HEK293 (cell line): ENCODE data around the gene WARS2.

Experiments used
- CTCF ChIA-PET: fragments of 350-600 bp; formaldehyde crosslinking; extraction: SDS; loops from one replicate; lab custom pipeline; 2021; ENCODE audit warnings: antibody characterized with exemption; lab: Yijun Ruan, JAX
- POLR2A ChIA-PET: fragments of 300-600 bp; formaldehyde crosslinking; extraction: SDS; loops from one replicate; lab custom pipeline; 2020; ENCODE audit warnings: antibody characterized with exemption, inconsistent platforms; lab: Yijun Ruan, JAX
- H3K27ac ChIP-seq: fragments of 200-500 bp; sonication (Bioruptor generic); 2 replicates; pipeline ENCODE4 v1.5.1; 2014; ENCODE audit warnings: low read depth, low read length, control low read depth, inconsistent platforms; ENCODE audit errors: extremely low read depth
- H3K36me3 ChIP-seq, 2 experiments: fragments of 200-500 bp in 1 of 2; sonication (Bioruptor generic) in 1 of 2; 1 replicate in 1 of 2; 2 replicates in 1 of 2; pipeline ENCODE4 v1.5.1; 2014 to 2017; ENCODE audit warnings: inconsistent platforms in 2 of 2, low read length in 2 of 2; ENCODE audit not compliant: control insufficient read depth in 2 of 2, insufficient read depth in 1 of 2
- H3K4me1 ChIP-seq: fragments of 200-500 bp; sonication (Bioruptor generic); 2 replicates; pipeline ENCODE4 v1.5.1; 2014; ENCODE audit warnings: mild to moderate bottlenecking, low read length, inconsistent platforms; ENCODE audit not compliant: control insufficient read depth, insufficient read depth
- H3K4me3 ChIP-seq: 2 replicates; pipeline ENCODE4 v1.5.1; 2011; ENCODE audit warnings: low read depth, mild to moderate bottlenecking, control low read depth, low read length, moderate library complexity
- H3K9me3 ChIP-seq: fragments of 200-500 bp; sonication (Bioruptor generic); 2 replicates; pipeline ENCODE4 v1.5.1; 2014; ENCODE audit warnings: low read depth, low read length, inconsistent platforms; ENCODE audit not compliant: control insufficient read depth, insufficient read depth
- KLF16 ChIP-seq: fragments of 450-650 bp; formaldehyde crosslinking; IDR thresholded peaks from 2 replicates; pipeline ENCODE4 v1.5.1; 2017; ENCODE audit warnings: missing biosample characterization, missing genetic modification characterization
- MYNN ChIP-seq: fragments of 450-650 bp; formaldehyde crosslinking; IDR thresholded peaks from 2 replicates; pipeline ENCODE4 v1.5.1; 2016; ENCODE audit warnings: missing biosample characterization, missing genetic modification characterization, borderline replicate concordance
- OVOL3 ChIP-seq: fragments of 450-650 bp; formaldehyde crosslinking; IDR thresholded peaks from 2 replicates; pipeline ENCODE4 v1.5.1; 2016; ENCODE audit warnings: missing biosample characterization, missing genetic modification characterization
- SETDB1 ChIP-seq: IDR thresholded peaks from one replicate; pipeline ENCODE4 v1.6.1; 2017; ENCODE audit warnings: mild to moderate bottlenecking, low read length, moderate library complexity, mixed read lengths; ENCODE audit not compliant: insufficient read length
- YY1 ChIP-seq: fragments of 450-650 bp; formaldehyde crosslinking; IDR thresholded peaks from 2 replicates; pipeline ENCODE4 v1.5.1; 2018; ENCODE audit warnings: missing biosample characterization, missing genetic modification characterization
- ZBTB17 ChIP-seq: fragments of 450-650 bp; formaldehyde crosslinking; IDR thresholded peaks from 2 replicates; pipeline ENCODE4 v1.5.1; 2016; ENCODE audit warnings: missing biosample characterization, missing genetic modification characterization
- ZBTB7A ChIP-seq: fragments of 450-650 bp; formaldehyde crosslinking; IDR thresholded peaks from 2 replicates; pipeline ENCODE4 v1.5.1; 2016; ENCODE audit warnings: low read depth, missing biosample characterization, missing genetic modification characterization
- ZFP69B ChIP-seq: fragments of 450-650 bp; formaldehyde crosslinking; IDR thresholded peaks from 2 replicates; pipeline ENCODE4 v1.5.1; 2016; ENCODE audit warnings: missing biosample characterization, missing genetic modification characterization
- ZNF148 ChIP-seq: fragments of 450-650 bp; formaldehyde crosslinking; IDR thresholded peaks from 2 replicates; pipeline ENCODE4 v1.5.0; 2017; ENCODE audit warnings: missing biosample characterization, missing genetic modification characterization, borderline replicate concordance
- ZNF16 ChIP-seq: fragments of 450-650 bp; formaldehyde crosslinking; IDR thresholded peaks from 2 replicates; pipeline ENCODE4 v1.5.1; 2016; ENCODE audit warnings: low read depth, missing biosample characterization, missing genetic modification characterization
- ZNF2 ChIP-seq: fragments of 450-650 bp; formaldehyde crosslinking; IDR thresholded peaks from 2 replicates; pipeline ENCODE4 v1.5.1; 2016; ENCODE audit warnings: missing biosample characterization, missing genetic modification characterization
- ZNF211 ChIP-seq: fragments of 450-650 bp; formaldehyde crosslinking; IDR thresholded peaks from 2 replicates; pipeline ENCODE4 v1.5.1; 2016; ENCODE audit warnings: low read depth, missing biosample characterization, missing genetic modification characterization
- ZNF280D ChIP-seq: fragments of 450-650 bp; formaldehyde crosslinking; IDR thresholded peaks from 2 replicates; pipeline ENCODE4 v1.5.1; 2016; ENCODE audit warnings: missing biosample characterization, missing genetic modification characterization
- ZNF302 ChIP-seq: fragments of 450-650 bp; formaldehyde crosslinking; IDR thresholded peaks from 2 replicates; pipeline ENCODE4 v1.5.1; 2016; ENCODE audit warnings: missing biosample characterization, missing genetic modification characterization, low read depth
- ZNF335 ChIP-seq: fragments of 450-650 bp; formaldehyde crosslinking; conservative IDR thresholded peaks from 2 replicates; pipeline ENCODE4 v1.5.1; 2016; ENCODE audit warnings: missing biosample characterization, missing genetic modification characterization
- ZNF350 ChIP-seq: fragments of 450-650 bp; formaldehyde crosslinking; IDR thresholded peaks from 2 replicates; pipeline ENCODE4 v1.5.0; 2017; ENCODE audit warnings: missing biosample characterization, mild to moderate bottlenecking, missing genetic modification characterization
- ZNF394 ChIP-seq: fragments of 450-650 bp; formaldehyde crosslinking; IDR thresholded peaks from 2 replicates; pipeline ENCODE4 v1.5.1; 2016; ENCODE audit warnings: missing biosample characterization, missing genetic modification characterization, mild to moderate bottlenecking, moderate library complexity, borderline replicate concordance
- ZNF521 ChIP-seq: fragments of 450-650 bp; formaldehyde crosslinking; IDR thresholded peaks from 2 replicates; pipeline ENCODE4 v1.5.1; 2017; ENCODE audit warnings: missing biosample characterization, mild to moderate bottlenecking, missing genetic modification characterization
- ZNF529 ChIP-seq: fragments of 450-650 bp; formaldehyde crosslinking; IDR thresholded peaks from 2 replicates; pipeline ENCODE4 v1.5.1; 2017; ENCODE audit warnings: missing genetic modification characterization, missing biosample characterization; ENCODE audit not compliant: insufficient replicate concordance
- ZNF658 ChIP-seq: fragments of 450-650 bp; formaldehyde crosslinking; IDR thresholded peaks from 2 replicates; pipeline ENCODE4; 2016; ENCODE audit warnings: missing biosample characterization, missing genetic modification characterization
- ZNF660 ChIP-seq: fragments of 450-650 bp; IDR thresholded peaks from 2 replicates; pipeline ENCODE4 v1.5.1; 2018; ENCODE audit warnings: missing biosample characterization, mild to moderate bottlenecking, missing genetic modification characterization
- TF ChIP-seq, protein P1 (sequence below): fragments of 450-650 bp; formaldehyde crosslinking; IDR thresholded peaks from 2 replicates; pipeline ENCODE4 v1.5.1; 2016; ENCODE audit warnings: missing biosample characterization, missing genetic modification characterization
- TF ChIP-seq, protein P2 (sequence below): fragments of 450-650 bp; formaldehyde crosslinking; IDR thresholded peaks from 2 replicates; pipeline ENCODE4 v1.5.1; 2016; ENCODE audit warnings: missing biosample characterization, missing genetic modification characterization
- TF ChIP-seq, protein P3 (sequence below): fragments of 450-650 bp; formaldehyde crosslinking; IDR thresholded peaks from 2 replicates; pipeline ENCODE4 v1.5.1; 2016; ENCODE audit warnings: missing biosample characterization, missing genetic modification characterization

WARS2 gene

GRCh38 chr1:118999348-119000071 lies 140.9 kb downstream of the WARS2 start:
- no peak for TF ChIP-seq ZNF148 (tag by site-specific recombination)
- TF ChIP-seq ZNF211 = no peak
- TF ChIP-seq KLF16 = no peak
- TF ChIP-seq ZBTB7A (tag by site-specific recombination) = no peak
- H3K4me1 ChIP-seq = no peaks in the 10 kb centered on the region
- H3K9me3 ChIP-seq = no peaks in the 10 kb centered on the region
- H3K36me3 ChIP-seq = no peaks in the 10 kb centered on the region
- no peak overlapping the region for H3K27ac ChIP-seq
- ChIA-PET CTCF (no interaction called here), POLR2A (no interaction called here)
- H3K4me3 ChIP-seq = no peak overlapping the region

DNA sequence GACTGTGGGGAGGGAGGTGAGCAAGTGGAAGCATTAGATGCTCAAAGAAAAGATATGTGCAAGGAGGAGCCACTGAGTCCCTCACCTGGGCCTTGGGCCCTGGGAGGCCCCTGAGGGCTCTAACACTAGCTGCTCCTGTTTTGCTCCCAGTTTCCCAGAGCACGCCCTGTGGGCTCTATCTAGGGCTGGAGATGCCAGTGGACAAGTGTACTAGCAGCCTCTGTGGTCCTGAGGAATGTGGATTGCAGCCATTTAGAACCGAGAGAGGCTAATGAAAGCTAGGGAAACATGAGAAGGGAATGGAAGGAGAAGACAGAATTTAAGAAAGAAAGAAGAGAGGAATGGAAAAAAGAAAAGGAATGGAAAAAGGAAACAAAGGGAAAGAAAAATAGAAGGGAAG lies 142.3 kb downstream of the WARS2 start:
- H3K4me3 ChIP-seq = no peak overlapping the region
- POLR2A ChIA-PET = no interaction called here
- CTCF ChIA-PET = no interaction called here
- H3K27ac ChIP-seq = no peak overlapping the region
- no peaks in the 10 kb centered on the region for H3K4me1 ChIP-seq
- H3K9me3 ChIP-seq = no peaks in the 10 kb centered on the region
- no peaks in the 10 kb centered on the region for H3K36me3 ChIP-seq
- no peak for TF ChIP-seq YY1 (tag by site-specific recombination)
- no peak for TF ChIP-seq ZBTB17 (tag by site-specific recombination)
- TF ChIP-seq ZNF2 (tag by site-specific recombination) = no peak
- TF ChIP-seq MYNN = no peak
- TF ChIP-seq ZNF280D = no peak
- TF ChIP-seq ZNF394 (tag by site-specific recombination) = no peak
- TF ChIP-seq ZNF16 (tag by site-specific recombination) = no peak
- TF ChIP-seq ZNF335 = no peak
- no peak for TF ChIP-seq ZNF302 (tag by site-specific recombination)
- TF ChIP-seq, protein P1, sequence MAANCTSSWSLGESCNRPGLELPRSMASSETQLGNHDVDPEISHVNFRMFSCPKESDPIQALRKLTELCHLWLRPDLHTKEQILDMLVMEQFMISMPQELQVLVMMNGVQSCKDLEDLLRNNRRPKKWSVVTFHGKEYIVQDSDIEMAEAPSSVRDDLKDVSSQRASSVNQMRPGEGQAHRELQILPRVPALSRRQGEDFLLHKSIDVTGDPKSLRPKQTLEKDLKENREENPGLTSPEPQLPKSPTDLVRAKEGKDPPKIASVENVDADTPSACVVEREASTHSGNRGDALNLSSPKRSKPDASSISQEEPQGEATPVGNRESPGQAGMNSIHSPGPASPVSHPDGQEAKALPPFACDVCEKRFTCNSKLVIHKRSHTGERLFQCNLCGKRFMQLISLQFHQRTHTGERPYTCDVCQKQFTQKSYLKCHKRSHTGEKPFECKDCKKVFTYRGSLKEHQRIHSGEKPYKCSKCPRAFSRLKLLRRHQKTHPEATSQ (tag by site-specific recombination) = no peak
- no peak for TF ChIP-seq SETDB1
- no peak for TF ChIP-seq ZFP69B (tag by site-specific recombination)
- no peak for TF ChIP-seq ZNF521
- no peak for TF ChIP-seq ZNF529
- TF ChIP-seq, protein P2, sequence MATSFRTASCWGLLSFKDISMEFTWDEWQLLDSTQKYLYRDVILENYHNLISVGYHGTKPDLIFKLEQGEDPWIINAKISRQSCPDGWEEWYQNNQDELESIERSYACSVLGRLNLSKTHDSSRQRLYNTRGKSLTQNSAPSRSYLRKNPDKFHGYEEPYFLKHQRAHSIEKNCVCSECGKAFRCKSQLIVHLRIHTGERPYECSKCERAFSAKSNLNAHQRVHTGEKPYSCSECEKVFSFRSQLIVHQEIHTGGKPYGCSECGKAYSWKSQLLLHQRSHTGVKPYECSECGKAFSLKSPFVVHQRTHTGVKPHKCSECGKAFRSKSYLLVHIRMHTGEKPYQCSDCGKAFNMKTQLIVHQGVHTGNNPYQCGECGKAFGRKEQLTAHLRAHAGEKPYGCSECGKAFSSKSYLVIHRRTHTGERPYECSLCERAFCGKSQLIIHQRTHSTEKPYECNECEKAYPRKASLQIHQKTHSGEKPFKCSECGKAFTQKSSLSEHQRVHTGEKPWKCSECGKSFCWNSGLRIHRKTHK (tag by site-specific recombination) = no peak
- TF ChIP-seq ZNF658 = no peak
- TF ChIP-seq ZNF350 (tag by site-specific recombination) = no peak
- TF ChIP-seq ZNF660 (tag by site-specific recombination) = no peak
- no peak for TF ChIP-seq OVOL3
- TF ChIP-seq, protein P3, sequence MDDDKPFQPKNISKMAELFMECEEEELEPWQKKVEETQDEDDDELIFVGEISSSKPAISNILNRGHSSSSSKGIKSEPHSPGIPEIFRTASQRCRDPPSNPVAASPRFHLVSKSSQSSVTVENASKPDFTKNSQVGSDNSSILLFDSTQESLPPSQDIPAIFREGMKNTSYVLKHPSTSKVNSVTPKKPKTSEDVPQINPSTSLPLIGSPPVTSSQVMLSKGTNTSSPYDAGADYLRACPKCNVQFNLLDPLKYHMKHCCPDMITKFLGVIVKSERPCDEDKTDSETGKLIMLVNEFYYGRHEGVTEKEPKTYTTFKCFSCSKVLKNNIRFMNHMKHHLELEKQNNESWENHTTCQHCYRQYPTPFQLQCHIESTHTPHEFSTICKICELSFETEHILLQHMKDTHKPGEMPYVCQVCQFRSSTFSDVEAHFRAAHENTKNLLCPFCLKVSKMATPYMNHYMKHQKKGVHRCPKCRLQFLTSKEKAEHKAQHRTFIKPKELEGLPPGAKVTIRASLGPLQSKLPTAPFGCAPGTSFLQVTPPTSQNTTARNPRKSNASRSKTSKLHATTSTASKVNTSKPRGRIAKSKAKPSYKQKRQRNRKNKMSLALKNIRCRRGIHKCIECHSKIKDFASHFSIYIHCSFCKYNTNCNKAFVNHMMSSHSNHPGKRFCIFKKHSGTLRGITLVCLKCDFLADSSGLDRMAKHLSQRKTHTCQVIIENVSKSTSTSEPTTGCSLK (tag by site-specific recombination) = no peak
